T-helper 2 cell treated with Interferon-gamma antibody and Interleukin-4, amounts not matched to agents 5 μg/mL and 100 μg/mL, for 36 hours (primary cell): ENCODE results near the gene LMBR1.

Source experiments
- DNase-seq: peaks from one replicate; pipeline ENCODE4 v3.0.0; 2021; ENCODE audit warnings: low spot score
- H3K27ac Mint-ChIP-seq: one replicate; pipeline ENCODE4 v1.8.0; 2021; ENCODE audit warnings: mild to moderate bottlenecking, mixed read lengths
- H3K27me3 Mint-ChIP-seq: one replicate; pipeline ENCODE4 v1.8.0; 2021; ENCODE audit warnings: low read depth, mixed read lengths
- H3K36me3 Mint-ChIP-seq: one replicate; pipeline ENCODE4 v1.8.0; 2021; ENCODE audit warnings: low read depth, mixed read lengths
- H3K4me1 Mint-ChIP-seq: one replicate; pipeline ENCODE4 v1.8.0; 2021; ENCODE audit warnings: low read depth, mixed read lengths
- H3K4me3 Mint-ChIP-seq: one replicate; pipeline ENCODE4 v1.8.0; 2022; ENCODE audit warnings: mild to moderate bottlenecking, moderate library complexity, mixed read lengths
- H3K9me3 Mint-ChIP-seq: one replicate; pipeline ENCODE4 v1.8.0; 2021; ENCODE audit warnings: mixed read lengths

Gene LMBR1

DNA sequence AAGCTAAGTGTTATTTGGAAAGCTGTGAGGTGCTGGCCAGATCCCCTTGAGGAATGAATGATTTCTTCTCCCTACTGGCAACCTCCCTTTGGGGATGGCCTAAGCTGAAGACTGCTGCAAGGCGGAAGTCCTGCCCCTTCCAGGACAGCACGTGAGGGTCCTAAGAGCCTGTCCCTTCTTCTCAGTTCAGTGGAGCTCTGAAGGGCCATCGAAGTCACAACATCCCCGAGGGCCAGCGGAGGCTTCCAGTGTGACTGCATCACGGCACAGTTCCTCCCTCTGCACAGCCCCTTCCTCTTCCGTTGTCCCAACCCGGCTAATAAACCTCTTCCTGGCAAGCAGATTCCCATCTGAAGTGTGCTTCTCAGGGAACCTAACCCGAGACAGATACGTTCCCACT lies 208.7 kb downstream of the LMBR1 start:
- no peaks in the 10 kb centered on the region for H3K9me3 Mint-ChIP-seq
- peaks cover 7% of the 10 kb centered on the region for H3K36me3 Mint-ChIP-seq
- H3K27me3 Mint-ChIP-seq, result no peaks in the 10 kb centered on the region
- H3K27ac Mint-ChIP-seq, result no peak overlapping the region
- no peak for DNase-seq
- no peak overlapping the region for H3K4me3 Mint-ChIP-seq
- peaks cover 8% of the 10 kb centered on the region for H3K4me1 Mint-ChIP-seq

GRCh38 chr7:156682928-156683327 lies 210.1 kb downstream of the LMBR1 start:
- Mint-ChIP-seq H3K9me3 (no peaks in the 10 kb centered on the region), H3K36me3 (peaks cover 9% of the 10 kb centered on the region), H3K4me1 (peaks cover 8% of the 10 kb centered on the region), H3K4me3 (no peak overlapping the region), H3K27ac (no peak overlapping the region), H3K27me3 (no peaks in the 10 kb centered on the region)
- DNase-seq, result no peak

DNA sequence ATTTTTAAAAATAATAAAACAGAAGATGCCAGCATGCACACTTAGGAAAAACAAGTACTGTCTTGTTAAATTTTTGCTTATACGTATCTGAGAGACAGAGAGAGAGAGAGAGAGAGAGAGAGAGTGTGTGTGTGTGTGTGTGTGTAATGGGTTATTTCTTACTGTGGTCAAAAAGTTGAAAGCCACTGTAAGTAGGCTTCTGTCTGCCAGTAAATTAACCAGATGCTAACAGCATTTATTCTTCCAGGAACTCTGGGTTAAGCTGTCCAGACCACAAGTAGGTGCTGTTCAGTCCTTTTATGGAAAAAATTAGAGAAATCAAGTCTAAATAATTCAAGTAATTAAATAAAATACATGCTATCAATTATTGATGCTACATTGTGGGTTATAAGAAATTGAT lies 212.7 kb downstream of the LMBR1 start:
- Mint-ChIP-seq H3K36me3 (peaks cover 19% of the 10 kb centered on the region), H3K4me1 (peaks cover 8% of the 10 kb centered on the region), H3K9me3 (no peaks in the 10 kb centered on the region), H3K27ac (peak overlapping the region; percentile 49), H3K27me3 (no peaks in the 10 kb centered on the region), H3K4me3 (no peak overlapping the region)
- no peak for DNase-seq

DNA sequence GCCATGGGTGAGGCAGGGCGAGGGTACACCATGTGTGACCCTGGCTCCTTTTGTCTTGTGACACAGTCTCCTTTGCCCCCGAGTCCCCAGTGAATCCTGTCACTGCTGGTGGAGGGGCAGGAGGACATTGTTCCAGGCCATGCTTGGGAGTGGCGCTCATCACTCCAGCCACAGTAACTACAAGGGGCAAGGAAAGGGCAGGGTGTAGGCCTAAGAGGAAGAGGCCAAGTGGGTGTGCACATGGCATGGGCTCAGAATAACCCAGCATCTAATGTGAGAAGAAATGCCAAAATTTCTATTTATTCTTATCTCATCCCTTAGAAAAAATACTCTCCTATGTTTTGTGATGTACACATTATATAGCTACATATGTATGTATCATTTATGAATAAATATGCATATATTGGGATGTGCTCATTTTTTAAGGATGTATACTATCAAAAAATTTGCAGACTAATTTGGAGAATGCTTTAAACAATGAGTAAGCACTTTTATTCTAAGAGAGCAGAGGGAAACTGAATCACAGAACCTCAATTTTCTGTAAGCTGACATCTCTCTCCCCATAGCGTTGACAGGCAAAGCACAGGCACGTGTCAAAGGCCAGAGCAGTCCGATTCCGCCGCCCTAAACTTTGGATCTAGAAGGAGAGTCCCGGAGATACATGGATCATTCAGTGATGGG lies 215.5 kb downstream of the LMBR1 start:
- peaks cover 22% of the 10 kb centered on the region for H3K36me3 Mint-ChIP-seq
- H3K4me3 Mint-ChIP-seq, result no peak overlapping the region
- no peak overlapping the region for H3K27ac Mint-ChIP-seq
- no peaks in the 10 kb centered on the region for H3K9me3 Mint-ChIP-seq
- DNase-seq, result no peak
- no peaks in the 10 kb centered on the region for H3K27me3 Mint-ChIP-seq
- H3K4me1 Mint-ChIP-seq, result peaks cover 8% of the 10 kb centered on the region

DNA sequence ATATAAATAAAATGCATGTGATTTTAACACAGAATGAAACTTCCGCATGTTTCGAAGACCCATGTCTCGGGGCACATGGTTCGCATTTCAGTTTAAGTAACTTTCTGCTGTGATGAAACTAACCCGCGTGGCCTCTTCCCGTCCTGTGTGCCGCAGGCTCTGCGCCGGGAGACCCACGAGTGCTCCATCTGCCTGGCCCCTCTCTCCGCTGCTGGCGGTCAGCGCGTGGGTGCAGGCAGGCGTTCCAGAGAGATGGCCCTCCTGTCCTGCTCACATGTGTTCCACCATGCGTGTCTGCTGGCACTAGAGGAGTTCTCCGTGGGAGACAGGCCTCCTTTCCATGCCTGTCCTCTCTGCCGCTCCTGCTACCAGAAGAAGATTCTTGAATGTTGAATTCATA lies 216.7 kb downstream of the LMBR1 start:
- no peak overlapping the region for H3K27ac Mint-ChIP-seq
- H3K27me3 Mint-ChIP-seq, result no peaks in the 10 kb centered on the region
- peaks cover 8% of the 10 kb centered on the region for H3K4me1 Mint-ChIP-seq
- no peak overlapping the region for H3K4me3 Mint-ChIP-seq
- H3K36me3 Mint-ChIP-seq, result peaks cover 17% of the 10 kb centered on the region
- no peak for DNase-seq
- no peaks in the 10 kb centered on the region for H3K9me3 Mint-ChIP-seq

GRCh38 chr7:156675721-156676120 lies 217.3 kb downstream of the LMBR1 start:
- peaks cover 7% of the 10 kb centered on the region for H3K4me1 Mint-ChIP-seq
- H3K9me3 Mint-ChIP-seq, result no peaks in the 10 kb centered on the region
- H3K4me3 Mint-ChIP-seq, result no peak overlapping the region
- H3K36me3 Mint-ChIP-seq, result peaks cover 17% of the 10 kb centered on the region
- DNase-seq, result no peak
- no peak overlapping the region for H3K27ac Mint-ChIP-seq
- H3K27me3 Mint-ChIP-seq, result no peaks in the 10 kb centered on the region

- Mint-ChIP-seq H3K9me3 (no peaks in the 10 kb centered on the region), H3K36me3 (peaks cover 20% of the 10 kb centered on the region), H3K4me1 (peaks cover 2% of the 10 kb centered on the region), H3K4me3 (no peak overlapping the region), H3K27me3 (no peaks in the 10 kb centered on the region), H3K27ac (no peak overlapping the region)
- no peak for DNase-seq
Observed at GRCh38 chr7:156673902-156674301, 219.1 kb downstream of the LMBR1 start.

DNA sequence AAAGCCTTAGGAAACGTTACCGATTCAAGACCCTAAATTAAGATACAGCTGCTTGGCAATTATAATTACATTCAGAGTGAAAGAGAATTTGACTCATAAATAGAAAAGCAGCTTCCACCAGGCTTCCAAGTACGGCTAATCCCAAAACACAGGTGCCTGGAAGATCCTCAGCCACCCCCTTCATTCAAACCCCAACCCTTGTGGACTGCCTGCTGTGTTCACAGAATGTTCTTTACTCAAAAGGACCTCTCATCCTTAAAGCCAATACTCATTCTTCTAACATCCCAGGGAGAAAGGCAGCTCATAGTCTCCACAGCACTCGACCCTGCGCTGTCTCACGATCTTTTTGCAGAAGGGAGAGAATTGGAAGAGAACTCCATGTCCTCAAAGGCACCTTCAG lies 219.5 kb downstream of the LMBR1 start:
- Mint-ChIP-seq H3K4me3 (no peak overlapping the region), H3K27ac (no peak overlapping the region), H3K27me3 (no peaks in the 10 kb centered on the region), H3K9me3 (no peaks in the 10 kb centered on the region), H3K4me1 (peaks cover 2% of the 10 kb centered on the region), H3K36me3 (peaks cover 18% of the 10 kb centered on the region)
- no peak for DNase-seq

DNA sequence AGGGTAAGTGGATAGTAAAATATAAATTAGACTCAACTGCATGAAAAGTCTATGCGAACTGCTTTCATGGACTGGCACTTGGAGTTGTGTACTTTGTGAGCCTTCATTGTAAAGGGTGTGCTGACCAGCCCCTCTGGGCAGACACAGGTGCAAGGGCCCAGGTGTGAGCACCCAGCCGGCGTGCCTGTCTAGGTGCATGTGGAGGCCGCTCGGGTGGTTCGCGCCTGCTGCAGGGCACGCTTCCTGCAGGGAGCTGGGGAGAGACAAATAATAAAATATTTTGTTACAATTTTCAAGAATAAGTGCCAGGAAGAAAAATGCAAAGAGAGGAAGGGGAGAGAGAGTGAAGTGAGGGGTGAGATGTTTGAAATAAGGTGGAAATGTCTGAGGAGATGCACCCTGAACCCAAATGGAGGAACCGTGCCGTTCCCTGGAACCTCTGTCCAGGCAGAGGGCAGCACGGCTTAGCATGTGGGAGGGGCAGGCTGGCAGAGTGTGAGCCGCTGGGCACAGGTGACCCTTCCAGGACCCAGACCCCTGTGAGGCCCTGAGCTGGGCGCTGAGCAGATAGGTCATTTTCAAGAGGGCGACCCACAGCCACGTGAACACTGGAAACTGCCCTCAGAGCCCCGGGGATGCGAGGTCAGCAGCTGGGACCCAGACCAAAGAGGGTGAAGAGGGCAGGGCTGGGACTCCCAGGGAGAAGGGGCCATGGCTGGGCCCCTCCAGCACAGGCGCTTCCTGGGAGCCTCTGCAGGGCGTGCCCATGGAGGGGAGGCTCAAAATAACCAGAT lies 223.8 kb downstream of the LMBR1 start:
- peaks cover 4% of the 10 kb centered on the region for H3K4me1 Mint-ChIP-seq
- H3K4me3 Mint-ChIP-seq, result no peak overlapping the region
- H3K27me3 Mint-ChIP-seq, result no peaks in the 10 kb centered on the region
- no peak overlapping the region for H3K27ac Mint-ChIP-seq
- no peak for DNase-seq
- H3K9me3 Mint-ChIP-seq, result no peaks in the 10 kb centered on the region
- peaks cover 3% of the 10 kb centered on the region for H3K36me3 Mint-ChIP-seq

DNA sequence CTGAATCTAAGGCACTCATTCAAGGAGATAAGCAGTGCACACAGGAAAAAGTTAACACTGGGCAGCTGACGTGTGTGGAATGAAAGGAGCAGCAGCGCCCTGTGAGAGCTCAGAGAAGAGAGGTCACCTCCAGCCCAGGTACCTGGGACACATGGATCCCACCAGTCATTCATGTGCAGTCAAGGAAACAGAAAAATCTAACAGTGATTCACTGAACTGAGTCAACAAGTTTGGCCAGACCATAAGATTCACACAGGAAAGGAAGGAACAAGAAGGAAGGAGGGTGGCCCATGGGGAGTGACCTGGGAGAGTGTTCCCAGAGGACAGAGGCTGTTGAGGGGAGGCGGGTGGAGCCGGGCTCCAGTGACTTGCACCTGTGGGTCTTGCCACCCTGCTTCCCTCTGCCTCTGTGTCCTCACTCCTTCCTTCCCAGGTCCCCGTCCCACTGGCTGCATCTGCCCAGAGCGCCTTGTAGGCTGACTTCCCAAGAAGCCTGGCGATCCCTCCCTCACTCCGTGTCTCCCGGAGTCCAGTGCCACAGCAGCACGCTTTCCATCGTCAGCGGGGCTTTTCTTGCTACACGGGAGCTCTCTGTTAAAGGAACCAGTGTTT lies 224.7 kb downstream of the LMBR1 start:
- Mint-ChIP-seq H3K36me3 (peaks cover 5% of the 10 kb centered on the region), H3K4me3 (no peak overlapping the region), H3K27ac (no peak overlapping the region), H3K27me3 (no peaks in the 10 kb centered on the region), H3K9me3 (no peaks in the 10 kb centered on the region), H3K4me1 (peaks cover 4% of the 10 kb centered on the region)
- no peak for DNase-seq

DNA sequence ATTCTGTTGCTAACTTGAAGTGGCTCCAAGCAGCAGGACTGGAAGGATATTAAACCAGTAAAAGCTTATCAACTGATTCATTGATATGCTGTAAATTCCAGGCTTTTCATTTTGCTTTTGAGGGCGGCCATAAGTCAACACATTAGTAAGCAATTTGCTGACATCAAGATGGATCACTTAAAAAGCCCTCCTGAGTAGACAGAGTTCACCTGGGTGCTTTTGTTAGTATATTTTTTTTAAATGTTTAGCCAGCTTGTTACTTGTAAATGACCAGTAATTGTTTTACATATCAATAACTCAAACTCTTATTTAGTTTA lies 225.9 kb downstream of the LMBR1 start:
- H3K27ac Mint-ChIP-seq, result no peak overlapping the region
- H3K36me3 Mint-ChIP-seq, result peaks cover 5% of the 10 kb centered on the region
- peaks cover 4% of the 10 kb centered on the region for H3K4me1 Mint-ChIP-seq
- no peak overlapping the region for H3K4me3 Mint-ChIP-seq
- H3K27me3 Mint-ChIP-seq, result no peaks in the 10 kb centered on the region
- DNase-seq, result no peak
- H3K9me3 Mint-ChIP-seq, result no peaks in the 10 kb centered on the region

DNA sequence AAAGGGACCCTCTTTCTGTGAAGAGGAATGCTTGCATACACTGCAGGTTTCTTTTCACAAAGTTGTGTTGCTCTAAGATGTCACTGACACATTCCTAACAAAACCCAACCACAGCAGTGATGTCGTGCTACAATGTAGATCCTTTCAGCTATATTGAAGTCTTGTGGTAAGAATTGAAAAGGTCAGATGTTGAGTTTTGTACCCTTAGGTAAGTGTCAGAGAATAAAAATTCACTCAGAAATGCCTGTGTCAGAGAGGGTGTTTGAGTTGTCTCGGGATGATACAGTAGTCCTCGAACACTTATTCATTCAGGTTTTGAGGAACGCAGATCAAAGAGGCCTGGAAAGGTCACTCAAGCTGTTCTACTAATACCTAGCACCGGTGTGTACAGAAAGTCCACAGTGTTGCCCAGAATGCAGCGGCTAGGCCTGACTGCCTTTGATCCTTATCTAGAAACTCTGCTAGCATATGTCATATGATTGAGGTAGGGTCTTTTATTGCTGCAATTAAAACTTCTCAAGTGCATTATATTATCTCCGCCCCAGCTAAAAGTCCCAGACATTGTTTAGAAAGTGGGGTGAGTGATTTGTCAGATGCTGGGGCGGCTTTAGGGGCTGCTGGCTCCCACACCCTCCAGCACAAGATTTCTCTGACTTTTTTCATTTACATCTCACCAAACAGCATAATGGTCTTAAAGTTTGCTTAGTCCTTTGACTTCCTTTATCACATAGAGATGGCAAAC lies 226.4 kb downstream of the LMBR1 start:
- Mint-ChIP-seq H3K9me3 (no peaks in the 10 kb centered on the region), H3K36me3 (peaks cover 5% of the 10 kb centered on the region), H3K27ac (no peak overlapping the region), H3K27me3 (no peaks in the 10 kb centered on the region), H3K4me3 (no peak overlapping the region), H3K4me1 (peaks cover 4% of the 10 kb centered on the region)
- DNase-seq, result no peak

GRCh38 chr7:156665101-156665500 lies 227.9 kb downstream of the LMBR1 start:
- Mint-ChIP-seq H3K27ac (no peak overlapping the region), H3K9me3 (no peaks in the 10 kb centered on the region), H3K36me3 (peaks cover 5% of the 10 kb centered on the region), H3K27me3 (no peaks in the 10 kb centered on the region), H3K4me1 (peaks cover 4% of the 10 kb centered on the region), H3K4me3 (no peak overlapping the region)
- no peak for DNase-seq

DNA sequence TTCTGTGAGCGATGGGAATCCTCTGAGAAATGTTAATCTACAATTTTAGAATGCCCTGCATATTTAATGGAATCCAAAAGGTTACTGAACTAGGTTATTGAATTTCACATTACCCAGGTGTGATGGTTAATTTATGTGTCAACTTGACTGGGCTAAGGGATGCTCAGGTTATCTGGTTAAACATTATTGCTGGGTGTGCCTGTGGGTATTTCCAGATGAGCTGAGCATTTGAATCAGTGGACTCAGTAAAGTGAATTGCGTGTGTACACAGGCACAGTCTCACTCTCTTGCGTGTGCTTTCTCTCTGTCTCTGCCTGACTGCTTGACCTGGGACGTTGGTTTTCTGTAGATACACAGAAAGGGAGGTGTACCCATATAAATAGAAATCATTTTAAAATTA lies 230.7 kb downstream of the LMBR1 start:
- Mint-ChIP-seq H3K27me3 (no peaks in the 10 kb centered on the region), H3K9me3 (no peaks in the 10 kb centered on the region), H3K4me1 (peaks cover 4% of the 10 kb centered on the region), H3K27ac (no peak overlapping the region), H3K4me3 (no peak overlapping the region), H3K36me3 (peaks cover 2% of the 10 kb centered on the region)
- DNase-seq, result no peak
